HepG2 (cell line): ENCODE measurements around the gene KCNIP3. TPM values are rescaled to one million over a fixed set of nuclear protein-coding genes. Genes with fewer than 3 reads are reported as not detected.

Source experiments
- ATAC-seq: fragments of 200-7000 bp; cut with Tn5 transposase; 3 replicates; pipeline ENCODE4 v1.9.1; 2020; ENCODE audit warnings: mild to moderate bottlenecking, moderate library complexity
- BruUV-seq: library from RNA; stranded (reverse); fragments of 400-500 nt; replicated peaks from 2 replicates; lab custom pipeline; 2021; lab: Mats Ljungman, UMichigan
- CTCF ChIA-PET: fragments of 300-600 bp; formaldehyde crosslinking; extraction: SDS; loops from one replicate; lab custom pipeline; 2021; ENCODE audit warnings: low total read pairs, inconsistent platforms, low intra/inter-chr PET ratio; lab: Yijun Ruan, JAX
- POLR2A ChIA-PET: fragments of 350-600 bp; sonication (Branson Sonifier 250); formaldehyde crosslinking; loops from one replicate; lab custom pipeline; 2020; ENCODE audit warnings: antibody characterized with exemption, inconsistent platforms; lab: Yijun Ruan, JAX
- DNase-seq: peaks from one replicate; pipeline ENCODE4 v3.0.0-alpha.2; 2015; ENCODE audit warnings: low spot score
- FAIRE-seq: peaks from 3 replicates; lab custom pipeline; 2011; peaks lifted over from hg19 to GRCh38; lab: Jason Lieb, UNC
- H2AFZ ChIP-seq: one replicate; pipeline ENCODE4 v1.6.1; 2011; ENCODE audit warnings: low read length, inconsistent platforms
- H3K27ac ChIP-seq: fragments of 300-600 bp; 3 replicates; pipeline ENCODE4 v1.8.0; 2011; ENCODE audit warnings: mixed run types, mild to moderate bottlenecking, mixed read lengths, low read length, inconsistent platforms; ENCODE audit not compliant: insufficient read depth; ENCODE audit errors: extremely low read length
- H3K27me3 ChIP-seq, 2 experiments: fragments of 200-600 bp in 1 of 2; 2 replicates in 1 of 2; 3 replicates in 1 of 2; pipeline versions ENCODE4 v1.6.0 to v1.8.0; 2011; ENCODE audit warnings: low read length in 2 of 2, mild to moderate bottlenecking in 2 of 2, moderate library complexity in 2 of 2, inconsistent platforms in 1 of 2; ENCODE audit not compliant: insufficient read depth in 2 of 2, control insufficient read depth in 1 of 2
- H3K36me3 ChIP-seq, 2 experiments: fragments of 200-600 bp in 1 of 2; replicated peaks in 1 of 2; 2 replicates in 1 of 2; 3 replicates in 1 of 2; pipeline versions ENCODE4 v1.5.1 to v1.8.0; 2011; ENCODE audit warnings: low read length in 2 of 2, inconsistent platforms in 1 of 2; ENCODE audit not compliant: insufficient read depth in 2 of 2, control insufficient read depth in 1 of 2
- H3K4me1 ChIP-seq: 2 replicates; pipeline ENCODE4 v1.5.1; 2012; ENCODE audit warnings: low read length, inconsistent platforms; ENCODE audit not compliant: insufficient read depth
- H3K4me2 ChIP-seq: 2 replicates; pipeline ENCODE4 v1.6.0; 2011; ENCODE audit warnings: low read depth, low read length, inconsistent platforms
- H3K4me3 ChIP-seq, 3 experiments: fragments of 200-600 bp in 1 of 3; sonication (generic), shearing (Covaris generic) in 1 of 3; replicated peaks in 1 of 3; 2 replicates each; pipeline ENCODE4 v1.5.1; 2011 to 2016; ENCODE audit warnings: low read length in 3 of 3, inconsistent platforms in 2 of 3, low read depth in 2 of 3, mild to moderate bottlenecking in 2 of 3, control low read depth in 1 of 3, mixed read lengths in 1 of 3; ENCODE audit not compliant: insufficient read depth in 1 of 3
- H3K79me2 ChIP-seq: one replicate; pipeline ENCODE4 v1.6.1; 2011; ENCODE audit warnings: low read length, inconsistent platforms; ENCODE audit not compliant: insufficient read depth
- H3K9ac ChIP-seq: 2 replicates; pipeline ENCODE4 v1.6.0; 2011; ENCODE audit warnings: mild to moderate bottlenecking, low read depth, low read length, inconsistent platforms; ENCODE audit not compliant: insufficient read depth
- H3K9me3 ChIP-seq: 2 replicates; pipeline ENCODE4 v1.5.1; 2012; ENCODE audit warnings: mild to moderate bottlenecking, low read length
- H4K20me1 ChIP-seq: 2 replicates; pipeline ENCODE4 v1.6.0; 2011; ENCODE audit warnings: inconsistent platforms, mild to moderate bottlenecking, low read length, moderate library complexity; ENCODE audit not compliant: insufficient read depth
- PAX8 ChIP-seq: sonication (generic); formaldehyde crosslinking; IDR thresholded peaks from 2 replicates; pipeline ENCODE4 v1.8.0; 2022; ENCODE audit warnings: mild to moderate bottlenecking, missing genetic modification reagents, borderline replicate concordance
- SRF ChIP-seq: IDR thresholded peaks from 2 replicates; pipeline ENCODE4 v1.6.1; 2011; ENCODE audit warnings: mild to moderate bottlenecking, low read depth, low read length, moderate library complexity
- ZNF674 ChIP-seq: sonication (generic); formaldehyde crosslinking; IDR thresholded peaks from 2 replicates; pipeline ENCODE4 v1.5.0; 2020; ENCODE audit warnings: low read depth, mild to moderate bottlenecking, missing genetic modification reagents
- WGBS: methylation state at CpG from one replicate; pipeline ENCODE4 v1.1.6; 2017; ENCODE audit warnings: low lambda C conversion rate; 5-methylcytosine and 5-hydroxymethylcytosine counted together
- in situ Hi-C: cut with HindIII; loops from 2 replicates; pipeline ENCODE4 v1.10.0; 2017; ENCODE audit warnings: low pct_unique_long_range_greater_than_20kb; ENCODE audit not compliant: extremely low pct_ligation_motif_present
- intact Hi-C: fragments of 100-400 bp; cut with micrococcal nuclease; formaldehyde crosslinking; loops from one replicate; pipeline ENCODE4 v1.10.0; 2022; ENCODE audit not compliant: unreplicated experiment
- polyA plus RNA-seq, 8 experiments: library from polyadenylated mRNA; depleted of rRNA in 3 of 8; stranded (reverse) in 7 of 8; unstranded in 1 of 8; fragments of >200 nt; fragmentation: Illumina TruSeq in 4 of 8; extraction: Trizol in 4 of 8; gene quantifications; 2 replicates each; pipeline versions ENCODE4 v1.2.1 to v1.2.3, GENCODE V29; 2011 to 2016; ENCODE audit warnings: low read depth in 4 of 8, missing spikeins in 1 of 8, mixed read lengths in 1 of 8; ENCODE audit not compliant: insufficient read depth in 1 of 8
- total RNA-seq, 5 experiments: library from RNA; depleted of rRNA; stranded (reverse); fragments of >200 nt; fragmentation: Illumina TruSeq; extraction: Trizol; gene quantifications; 2 replicates each; pipeline ENCODE4 v1.2.3, GENCODE V29; 2016; ENCODE audit warnings: low read depth in 1 of 5
- TF ChIP-seq, protein P1 (sequence below): sonication (generic); formaldehyde crosslinking; IDR thresholded peaks from 2 replicates; pipeline ENCODE4 v1.4.0; 2020; ENCODE audit warnings: missing genetic modification reagents

KCNIP3 gene
- total and polyA plus RNA-seq, 2 of the 13 experiments (the other 11 are each of a cell fraction or from before 2014, with no cell fraction given) = not detected

DNA sequence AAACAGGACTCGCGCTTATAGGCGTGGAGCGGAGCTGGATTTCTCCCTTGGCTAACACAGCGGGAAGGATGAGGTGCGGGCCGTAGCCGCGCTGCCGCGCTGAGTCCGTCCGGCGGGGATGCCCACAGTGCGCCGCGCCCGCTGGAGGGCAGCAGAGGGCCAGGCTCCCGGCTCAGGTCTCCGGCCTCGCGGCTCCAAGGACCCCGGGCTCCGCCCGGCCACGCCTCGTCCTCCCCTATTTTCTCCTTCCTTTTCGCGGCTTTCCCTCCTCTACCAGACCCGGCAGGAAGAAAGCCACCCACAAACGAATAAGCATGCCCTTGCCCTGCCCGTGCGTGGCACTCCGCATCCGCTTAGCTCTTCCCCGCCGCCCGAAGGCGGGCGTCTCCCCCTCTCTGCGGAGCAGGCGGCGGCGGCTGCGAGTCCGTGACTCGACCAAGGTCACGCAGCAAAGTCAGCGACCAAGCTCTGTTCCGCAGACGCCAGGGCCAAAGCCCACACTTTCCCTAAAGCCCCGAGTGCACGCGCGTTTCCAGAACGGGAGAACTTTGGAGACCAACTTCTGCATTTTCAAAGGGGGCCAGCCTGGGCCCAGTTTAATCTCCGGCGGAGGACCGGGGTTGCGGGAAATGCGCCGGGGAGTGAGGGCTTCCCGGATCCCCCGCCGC, 48.5 kb downstream of the KCNIP3 start (continued):
- TF ChIP-seq PAX8 = no peak

DNA sequence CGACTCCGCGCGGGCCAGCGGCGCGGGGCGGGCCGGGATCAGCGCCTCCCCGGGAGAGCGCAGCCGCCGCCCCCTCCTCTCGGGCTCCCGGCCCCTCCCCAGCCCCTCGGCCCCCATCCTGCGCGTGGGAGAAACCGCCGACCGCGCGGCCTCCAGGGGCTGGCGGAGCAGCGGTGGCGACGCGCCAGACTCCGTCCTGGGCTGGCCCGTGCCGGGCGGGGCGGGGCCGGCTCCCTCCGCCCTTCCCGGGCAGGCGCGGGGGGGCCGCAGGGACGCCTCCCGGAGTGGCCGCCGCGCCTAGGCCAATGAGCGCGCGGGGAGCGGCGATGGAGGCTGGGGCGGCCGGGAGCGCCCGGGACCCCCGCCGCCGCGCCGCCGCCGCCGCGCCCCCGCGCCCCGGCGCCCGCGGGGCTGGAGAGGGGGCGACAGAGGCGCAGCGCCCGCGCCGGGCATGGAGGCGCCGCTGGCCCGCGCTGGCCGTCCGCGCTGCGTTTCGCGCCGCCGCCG, 49.1 kb downstream of the KCNIP3 start:
- no peak overlapping the region for H2AFZ ChIP-seq
- intact Hi-C loops = no loop called here
- TF ChIP-seq SRF (no peak), ZNF674 (CRISPR knock-in tag) (0 out of 2 replicates have a peak, but pooled peaks have one; percentile 8)
- TF ChIP-seq, protein P1, sequence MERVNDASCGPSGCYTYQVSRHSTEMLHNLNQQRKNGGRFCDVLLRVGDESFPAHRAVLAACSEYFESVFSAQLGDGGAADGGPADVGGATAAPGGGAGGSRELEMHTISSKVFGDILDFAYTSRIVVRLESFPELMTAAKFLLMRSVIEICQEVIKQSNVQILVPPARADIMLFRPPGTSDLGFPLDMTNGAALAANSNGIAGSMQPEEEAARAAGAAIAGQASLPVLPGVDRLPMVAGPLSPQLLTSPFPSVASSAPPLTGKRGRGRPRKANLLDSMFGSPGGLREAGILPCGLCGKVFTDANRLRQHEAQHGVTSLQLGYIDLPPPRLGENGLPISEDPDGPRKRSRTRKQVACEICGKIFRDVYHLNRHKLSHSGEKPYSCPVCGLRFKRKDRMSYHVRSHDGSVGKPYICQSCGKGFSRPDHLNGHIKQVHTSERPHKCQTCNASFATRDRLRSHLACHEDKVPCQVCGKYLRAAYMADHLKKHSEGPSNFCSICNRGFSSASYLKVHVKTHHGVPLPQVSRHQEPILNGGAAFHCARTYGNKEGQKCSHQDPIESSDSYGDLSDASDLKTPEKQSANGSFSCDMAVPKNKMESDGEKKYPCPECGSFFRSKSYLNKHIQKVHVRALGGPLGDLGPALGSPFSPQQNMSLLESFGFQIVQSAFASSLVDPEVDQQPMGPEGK (CRISPR knock-in tag) = peak; percentile 36; the same call in 1 of the 2 replicates
- no peak overlapping the region for H3K9ac ChIP-seq
- no peak for FAIRE-seq
- in situ Hi-C loops = no loop called here
- CTCF ChIA-PET = no interaction called here
- peak; percentile 3; the same call in 1 of the 3 replicates for ATAC-seq
- POLR2A ChIA-PET = no interaction called here
- H3K27me3 ChIP-seq = peaks cover 19 to 89% of the 10 kb centered on the region in 2 experiments; a peak in 4 of 5 replicates
- no TSS peak for BruUV-seq
- H3K79me2 ChIP-seq = no peaks in the 10 kb centered on the region
- DNase-seq = no peak
- no CpG with 5 or more reads among the region's 88 CpGs for WGBS
- no peaks in the 10 kb centered on the region; the same call in 1 of the 2 replicates for H4K20me1 ChIP-seq
- H3K4me2 ChIP-seq = peak overlapping the region; percentile 89
- H3K4me1 ChIP-seq = peaks cover 7% of the 10 kb centered on the region; the same call in 1 of the 2 replicates
- peak overlapping the region in 2 of 3 experiments; percentile 47 to 71; a peak in 4 of 6 replicates for H3K4me3 ChIP-seq
- no peak overlapping the region for H3K27ac ChIP-seq
- no peaks in the 10 kb centered on the region for H3K9me3 ChIP-seq
- no peaks in the 10 kb centered on the region for H3K36me3 ChIP-seq
